Right lung (tissue), 5 donors: ENCODE data around the gene CBFA2T3. TPM values are rescaled to one million over a fixed set of nuclear protein-coding genes. Genes with fewer than 3 reads are reported as not detected.
"Not testable (repeated sequence)": the region's sequence is repeated elsewhere in the genome, so short reads cannot be mapped to it uniquely, and the experiment has no call there.

Source experiments
- DNase-seq, 2 donors: peaks; one replicate each; pipeline ENCODE4 v3.0.0-alpha.2; 2013
- polyA plus RNA-seq, 5 donors: library from polyadenylated mRNA; unstranded; fragments of 120-200 nt; gene quantifications; one replicate each; pipeline versions ENCODE4 v1.2.1 to v1.2.3, GENCODE V29; 2013; ENCODE audit warnings: inconsistent platforms in 1 of 5, low replicate concordance in 1 of 5; ENCODE audit not compliant: insufficient read length in 5 of 5, insufficient read depth in 1 of 5

CBFA2T3 gene
- polyA plus RNA-seq, 5 donors = 3.6 to 9.0 (median 5.6) TPM

GRCh38 chr16:88910284-88911135 lies 66.5 kb downstream of the CBFA2T3 start:
- DNase-seq = no peak

- DNase-seq = no peak
Measured at GRCh38 chr16:88909431-88910210, 67.4 kb downstream of the CBFA2T3 start.

DNA sequence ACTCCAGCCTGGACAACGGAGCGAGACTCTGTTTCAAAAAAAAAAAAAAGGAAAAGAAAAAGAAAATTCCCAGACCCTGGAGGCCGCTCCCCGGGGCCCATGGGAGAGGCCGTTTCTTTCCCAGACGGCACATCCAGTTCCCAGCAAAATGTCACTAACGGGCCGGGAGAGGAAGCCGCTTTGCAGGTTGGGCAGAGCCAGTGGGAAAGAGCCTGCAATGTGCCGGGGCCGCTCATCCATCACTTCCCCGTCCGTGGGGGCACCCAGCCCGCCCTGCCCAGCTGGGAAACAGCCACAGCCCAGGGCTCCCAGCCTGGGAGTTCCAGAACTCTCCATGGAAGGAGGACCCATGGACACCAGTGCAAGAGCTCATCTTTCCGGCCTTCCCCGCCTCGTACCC lies 68.7 kb downstream of the CBFA2T3 start:
- no peak for DNase-seq

DNA sequence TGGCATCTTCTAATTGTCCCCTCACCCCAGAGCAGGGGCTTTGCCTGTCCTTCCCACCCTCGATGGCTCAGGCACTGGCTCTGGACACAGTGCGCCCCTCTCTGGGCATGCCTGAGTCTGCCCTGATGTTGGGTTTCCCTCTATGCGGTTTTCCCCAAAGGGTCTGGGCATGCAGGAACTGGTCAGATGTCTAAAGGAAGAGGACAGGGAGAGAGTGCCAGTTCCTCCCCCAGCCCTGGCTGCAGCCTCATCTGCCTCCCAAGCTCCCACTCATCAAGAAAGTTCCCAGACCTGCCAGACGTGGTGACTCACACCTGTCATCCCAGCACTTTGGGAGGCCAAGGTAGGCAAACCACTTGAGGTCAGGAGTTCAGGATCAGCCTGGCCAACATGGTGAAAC lies 69.2 kb downstream of the CBFA2T3 start:
- DNase-seq = no peak

DNA sequence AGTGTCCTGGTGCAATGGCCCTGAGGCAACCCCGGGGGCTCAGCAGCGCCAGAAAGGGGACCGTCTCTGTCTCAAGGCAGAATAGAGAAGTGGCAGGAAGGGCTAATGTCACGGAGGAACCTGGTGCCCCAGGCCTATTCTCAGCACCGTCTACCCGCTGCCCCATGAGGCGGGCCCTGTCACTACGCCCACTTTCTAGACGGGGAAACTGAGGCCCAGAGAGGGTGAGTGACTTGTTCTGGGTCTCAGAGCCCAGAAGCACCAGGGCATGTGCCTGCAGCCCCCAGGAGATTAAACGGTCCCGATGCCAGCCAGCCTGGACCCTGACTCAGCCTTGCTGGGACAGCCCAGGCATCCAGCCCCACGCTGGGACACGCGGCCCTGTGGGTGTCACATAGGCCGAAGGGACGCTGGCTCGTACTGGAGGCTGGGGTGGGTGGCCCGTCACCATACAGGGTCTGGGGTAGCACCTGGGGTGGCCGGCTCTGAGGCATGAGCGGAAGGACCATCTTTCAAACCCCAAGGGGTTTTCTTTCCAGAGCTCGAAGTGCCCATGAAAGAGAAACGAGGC lies 70.4 kb downstream of the CBFA2T3 start:
- DNase-seq = no peak

GRCh38 chr16:88906020-88906419 lies 71.0 kb downstream of the CBFA2T3 start:
- no peak for DNase-seq

- DNase-seq = no peak
Measured at GRCh38 chr16:88905563-88905962, 71.4 kb downstream of the CBFA2T3 start.

- no peak for DNase-seq
Measured at GRCh38 chr16:88904676-88905365, 72.2 kb downstream of the CBFA2T3 start.

- no peak for DNase-seq
Measured at GRCh38 chr16:88903267-88903666, 73.7 kb downstream of the CBFA2T3 start.

- no peak for DNase-seq
Measured at GRCh38 chr16:88902744-88903143, 74.3 kb downstream of the CBFA2T3 start.

DNA sequence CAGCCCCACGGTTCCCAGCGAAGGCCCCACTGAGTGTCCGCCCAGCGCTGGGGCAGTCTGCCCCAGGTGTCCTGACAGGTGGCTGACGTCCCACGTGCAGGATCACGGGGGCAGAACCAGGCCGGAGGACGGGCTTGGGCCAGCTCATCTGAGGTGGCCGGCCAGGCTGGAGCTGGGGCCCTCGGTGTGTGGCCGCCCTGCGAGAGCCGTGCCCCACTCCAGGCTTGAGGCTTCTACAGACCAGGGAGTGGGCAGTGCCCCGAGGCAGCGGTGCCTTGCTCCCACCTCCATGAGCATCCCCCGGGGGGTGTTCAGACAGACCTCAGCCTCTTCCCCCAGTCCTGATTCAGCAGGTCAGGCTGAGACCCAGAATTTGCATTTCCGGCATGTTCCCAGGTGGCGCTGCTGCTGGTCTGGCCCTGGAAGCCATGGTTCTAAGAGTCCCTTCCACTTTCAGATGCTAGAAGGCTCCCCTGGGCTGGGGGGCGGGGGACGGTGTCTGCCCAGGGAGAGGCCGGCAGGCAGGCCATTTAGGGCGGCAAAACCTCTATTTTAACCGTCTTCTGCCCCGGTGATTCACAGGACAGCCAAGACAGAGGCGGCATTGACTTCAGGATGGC lies 75.2 kb downstream of the CBFA2T3 start:
- no peak for DNase-seq

GRCh38 chr16:88900662-88901052 lies 76.3 kb downstream of the CBFA2T3 start:
- peak; percentile 71 to 73 for DNase-seq

DNA sequence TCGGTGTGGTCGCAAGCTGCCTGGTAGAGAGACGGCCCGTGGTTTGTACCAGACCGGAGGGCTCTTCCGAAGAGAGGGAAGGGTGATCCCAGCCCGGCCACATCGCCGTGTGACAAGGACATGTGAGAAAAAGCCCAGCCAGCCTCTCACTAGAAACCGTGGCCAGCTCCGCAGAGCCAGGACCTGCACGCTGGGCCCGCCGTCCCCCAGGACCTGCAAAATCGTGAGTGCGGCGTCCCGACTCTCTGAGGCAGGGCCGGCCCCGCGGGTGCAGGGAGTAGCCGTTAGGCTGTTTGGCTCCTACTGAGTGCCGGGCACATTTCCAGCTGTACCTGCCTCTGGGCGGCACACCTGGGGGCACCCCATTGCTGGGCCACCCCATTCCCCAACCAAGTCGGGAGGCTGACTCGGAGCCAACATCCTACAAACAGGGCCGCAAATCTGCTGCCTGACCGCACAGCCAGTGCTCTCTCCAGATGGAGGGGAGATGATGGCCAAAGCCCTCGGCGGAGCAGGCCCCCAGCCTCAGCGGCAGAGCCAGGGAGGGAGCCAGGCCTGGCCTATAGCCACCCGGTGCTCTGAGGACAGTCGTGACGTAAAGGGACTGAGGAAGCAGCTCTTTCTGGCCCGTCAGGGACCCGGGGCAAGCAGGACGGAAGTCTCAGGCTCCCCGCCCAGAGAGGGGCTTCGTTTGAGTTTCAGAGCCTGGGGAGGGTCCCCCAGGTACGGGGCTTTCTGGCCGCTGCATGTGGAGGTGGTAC lies 76.9 kb downstream of the CBFA2T3 start:
- DNase-seq = peak; percentile 50 to 57

DNA sequence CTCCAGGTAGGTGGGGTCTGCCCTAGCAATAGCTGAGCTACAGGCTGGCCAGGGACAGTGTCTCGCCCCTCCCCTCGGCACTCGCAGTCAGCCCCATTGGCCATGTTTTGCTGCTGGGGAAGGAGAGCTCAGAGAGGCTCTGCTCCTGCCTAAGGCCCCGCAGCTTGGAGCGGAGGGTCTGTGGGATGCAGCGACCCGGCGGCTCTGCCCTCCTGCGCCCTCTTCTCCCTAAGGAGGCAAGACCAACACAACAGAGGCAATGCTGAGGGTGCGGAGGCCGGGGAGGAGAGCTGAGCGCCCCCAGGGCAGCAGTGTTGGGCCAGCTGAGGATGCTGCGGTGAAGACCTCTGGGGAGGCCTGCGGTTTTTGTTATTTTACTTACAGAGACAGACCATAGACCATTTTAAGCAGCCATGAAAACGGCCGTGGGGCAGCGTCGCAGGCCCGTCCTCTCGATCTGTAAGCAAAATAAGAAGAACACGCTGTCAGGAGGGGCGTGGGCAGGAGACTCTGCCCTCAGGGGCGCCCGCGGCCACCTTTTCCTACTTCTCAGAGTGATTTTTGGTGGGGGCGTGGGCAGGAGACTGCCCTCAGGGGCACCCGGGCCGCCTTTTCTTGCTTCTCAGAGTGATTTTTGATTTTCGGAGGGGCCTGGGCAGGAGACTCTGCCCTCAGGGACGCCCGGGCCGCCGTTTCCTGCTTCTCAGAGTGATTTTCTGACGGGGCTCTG lies 79.1 kb downstream of the CBFA2T3 start:
- no peak for DNase-seq

- no peak for DNase-seq
Measured at GRCh38 chr16:88896238-88897070, 80.6 kb downstream of the CBFA2T3 start.

DNA sequence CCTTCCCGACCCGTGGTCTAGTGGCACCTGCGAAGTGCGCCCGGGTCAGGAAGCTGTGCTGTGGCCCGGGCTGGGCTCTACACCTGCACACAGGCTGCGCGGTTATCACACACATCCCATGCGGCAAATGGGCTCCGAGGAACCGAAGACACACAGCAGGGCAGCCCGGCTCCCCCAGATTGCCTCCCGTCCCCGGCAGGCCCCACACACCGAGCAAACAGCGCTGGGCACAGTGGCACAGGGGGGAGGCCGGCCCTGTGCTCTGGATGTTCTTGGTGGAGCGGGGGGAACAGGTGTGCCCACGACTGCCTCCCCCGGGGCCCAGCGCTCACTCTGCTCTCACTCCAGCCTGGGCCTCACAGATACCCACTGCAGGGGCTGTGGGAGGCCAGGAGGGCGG lies 81.7 kb downstream of the CBFA2T3 start:
- no peak for DNase-seq

- no peak for DNase-seq
Measured at GRCh38 chr16:88894681-88895300, 82.2 kb downstream of the CBFA2T3 start.

DNA sequence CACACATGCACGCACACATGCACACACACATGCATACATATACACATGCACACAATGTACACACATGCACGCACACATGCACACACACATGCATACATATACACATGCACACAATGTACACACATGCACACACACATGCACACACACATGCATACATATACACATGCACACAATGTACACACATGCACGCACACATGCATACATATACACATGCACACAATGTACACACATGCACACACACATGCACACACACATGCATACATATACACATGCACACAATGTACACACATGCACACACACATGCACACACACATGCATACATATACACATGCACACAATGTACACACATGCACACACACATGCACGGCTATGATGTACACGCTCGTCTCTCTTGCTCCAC lies 82.7 kb downstream of the CBFA2T3 start:
- not testable (repeated sequence) for DNase-seq
